ENCODE results near the gene SCYGR5.

GRCh38 chr2:227703961-227704360 lies 37.4 kb downstream of the SCYGR5 start:
- no peak for TF ChIP-seq CTCF (IDR thresholded peaks at IDR 0.05; ENCODE audit: insufficient read depth, low read length, poor library complexity, severe bottlenecking)
- no peak for TF ChIP-seq EZH2phosphoT487 (conservative IDR thresholded peaks at IDR 0.05; ENCODE audit: low read length)
